HG03108 (cell line): ENCODE results near the gene IGFALS.

Experiments used
- ATAC-seq: cut with Tn5 transposase; IDR thresholded peaks from one replicate; pipeline ENCODE4 v1.9.1; 2021; ENCODE audit warnings: moderate library complexity; ENCODE audit not compliant: unreplicated experiment

Gene IGFALS

GRCh38 chr16:1793578-1794220 is at the start of gene IGFALS:
Gene IGFALS (minus strand): TSS chr16:1793705. CDS start chr16:1793652, 53 bp downstream.
- ATAC-seq = no peak

GRCh38 chr16:1839554-1839953 is 46.0 kb upstream of the IGFALS start:
- ATAC-seq = no peak

GRCh38 chr16:1834096-1834495 is 40.6 kb upstream of the IGFALS start:
- no peak for ATAC-seq

GRCh38 chr16:1832838-1833454 is 39.4 kb upstream of the IGFALS start:
- no peak for ATAC-seq

- ATAC-seq = no peak
Measured at GRCh38 chr16:1831186-1832075, 37.9 kb upstream of the IGFALS start.

- ATAC-seq = no peak
Measured at GRCh38 chr16:1830213-1830612, 36.7 kb upstream of the IGFALS start.

GRCh38 chr16:1828645-1829410 is 35.3 kb upstream of the IGFALS start:
- no peak for ATAC-seq

- peak; percentile 77 for ATAC-seq
Measured at GRCh38 chr16:1826691-1827573, 33.4 kb upstream of the IGFALS start, which contains the start of the genes FAHD1 and HAGH. Gene FAHD1 (plus strand): TSS chr16:1827206. CDS start chr16:1827239, 33 bp downstream. Gene HAGH (minus strand): TSS chr16:1826825. CDS start chr16:1826787, 38 bp downstream.

GRCh38 chr16:1825864-1826690 is 32.6 kb upstream of the IGFALS start:
- ATAC-seq = peak; percentile 45

GRCh38 chr16:1825381-1825863 is 31.9 kb upstream of the IGFALS start:
- ATAC-seq = no peak

- no peak for ATAC-seq
Measured at GRCh38 chr16:1823821-1824220, 30.3 kb upstream of the IGFALS start.

GRCh38 chr16:1822801-1823200 is 29.3 kb upstream of the IGFALS start:
- ATAC-seq = no peak

- ATAC-seq = no peak
Measured at GRCh38 chr16:1821861-1822611, 28.5 kb upstream of the IGFALS start.

- ATAC-seq = no peak
Measured at GRCh38 chr16:1820946-1821290, 27.4 kb upstream of the IGFALS start.

GRCh38 chr16:1820096-1820945 is 26.8 kb upstream of the IGFALS start:
- ATAC-seq = no peak

GRCh38 chr16:1819611-1820010 is 26.1 kb upstream of the IGFALS start:
- no peak for ATAC-seq

GRCh38 chr16:1818873-1819525 is 25.5 kb upstream of the IGFALS start:
- no peak for ATAC-seq
